ENCODE results near the gene C11orf71. TPM values are rescaled to one million over a fixed set of nuclear protein-coding genes. Genes with fewer than 3 reads are reported as not detected.

The C11orf71 gene
- total and polyA plus RNA-seq, 9 of the 15 experiments (the other 6 are each of a cell fraction or from before 2014, with no cell fraction given): 2.9 to 15.1 (median 9.1) TPM

- TF ChIP-seq POU5F1 (IDR thresholded peaks at IDR 0.05; ENCODE audit: borderline replicate concordance, low read depth, low read length, partially characterized antibody) (peak; percentile 27), SRSF7 (optimal IDR thresholded peaks at IDR 0.05; ENCODE audit: low read depth, low read length) (no peak), E2F4 (CRISPR knock-in tag; IDR thresholded peaks at IDR 0.05; ENCODE audit: low read depth) (no peak; the same call in 1 of the 2 replicates), FOSL1 (tag; conservative IDR thresholded peaks at IDR 0.05) (peak; percentile 59), PRPF4 (IDR thresholded peaks at IDR 0.05; ENCODE audit: insufficient read depth, low read depth, low read length, poor library complexity, severe bottlenecking) (no peak), PHTF2 (CRISPR knock-in tag; IDR thresholded peaks at IDR 0.05) (no peak), HMBOX1 (IDR thresholded peaks at IDR 0.05) (no peak; the same call in 1 of the 2 replicates), EGR1 (conservative IDR thresholded peaks at IDR 0.05) (peak; percentile 44), BCL6 (CRISPR knock-in tag; IDR thresholded peaks at IDR 0.05) (no peak), USF1 (CRISPR knock-in tag; IDR thresholded peaks at IDR 0.05) (peak; percentile 81), ZNF780A (CRISPR knock-in tag; IDR thresholded peaks at IDR 0.05) (no peak), ZNF584 (CRISPR knock-in tag; IDR thresholded peaks at IDR 0.05; ENCODE audit: low read depth) (0 out of 2 replicates have a peak, but pooled peaks have one; percentile 37), E2F5 (CRISPR knock-in tag; IDR thresholded peaks at IDR 0.05) (peak; percentile 74; the same call in 1 of the 2 replicates), ZNF431 (CRISPR knock-in tag; IDR thresholded peaks at IDR 0.05) (0 out of 2 replicates have a peak, but pooled peaks have one; percentile 28), ZNF766 (CRISPR knock-in tag; conservative IDR thresholded peaks at IDR 0.05) (peak; percentile 88), FOXJ3 (CRISPR knock-in tag; IDR thresholded peaks at IDR 0.05) (no peak), POLR2AphosphoS5 (IDR thresholded peaks at IDR 0.05; ENCODE audit: control insufficient read depth, insufficient read depth, low read depth, low read length) (peak; percentile 34; the same call in 1 of the 2 replicates), GTF2A2 (tag; IDR thresholded peaks at IDR 0.05) (no peak), CAMTA2 (CRISPR knock-in tag; conservative IDR thresholded peaks at IDR 0.05) (no peak), ATF4 (CRISPR knock-in tag; IDR thresholded peaks at IDR 0.05) (no peak), BRCA1 (IDR thresholded peaks at IDR 0.05) (no peak), BRCA1 (CRISPR knock-in tag; IDR thresholded peaks at IDR 0.05) (no peak), HSF4 (CRISPR knock-in tag; IDR thresholded peaks at IDR 0.05; ENCODE audit: borderline replicate concordance) (no peak), NFIC (IDR thresholded peaks at IDR 0.05) (peak; percentile 14; the same call in 1 of the 2 replicates)
Observed at GRCh38 chr11:114439229-114440120, 39.2 kb upstream of the C11orf71 start, which contains the start of gene REXO2 (continued).
